Mucosa of descending colon (tissue), 3 donors: ENCODE measurements around the gene CDK18. TPM values are rescaled to one million over a fixed set of nuclear protein-coding genes. Genes with fewer than 3 reads are reported as not detected.

Experiments used
- ATAC-seq: fragments of 200-7000 bp; cut with Tn5 transposase; one replicate; pipeline ENCODE4 v1.9.1; 2020; ENCODE audit warnings: mild to moderate bottlenecking, moderate library complexity
- DNase-seq, 3 donors: peaks; one replicate each; pipeline ENCODE4 v3.0.0-alpha.2; 2020
- H3K36me3 ChIP-seq: fragments of 200-600 bp; one replicate; pipeline ENCODE4 v1.8.0; 2021; ENCODE audit warnings: low read depth, mild to moderate bottlenecking
- H3K4me1 ChIP-seq: fragments of 200-600 bp; one replicate; pipeline ENCODE4 v1.8.0; 2021; ENCODE audit warnings: low read depth, mild to moderate bottlenecking
- H3K4me3 ChIP-seq: fragments of 200-600 bp; one replicate; pipeline ENCODE4 v1.8.0; 2021; ENCODE audit warnings: mild to moderate bottlenecking
- H3K9me3 ChIP-seq: fragments of 200-600 bp; one replicate; pipeline ENCODE4 v1.8.0; 2021; ENCODE audit warnings: mild to moderate bottlenecking
- intact Hi-C, 2 donors: fragments of 100-400 bp; cut with DNase I in 1 of 2; cut with micrococcal nuclease in 1 of 2; formaldehyde crosslinking; loops; one replicate each; pipeline versions ENCODE4 v1.11.0 to v1.11.1; 2022; cut with DNase I, micrococcal nuclease
- total RNA-seq, 3 donors: library from RNA; stranded (reverse); fragmentation: NEBNext Ultra II Directional in 2 of 3; extraction: Animal tissue kit (Norgen Biotek cat#: 25700) in 2 of 3; gene quantifications; one replicate each; pipeline versions ENCODE4 v1.2.1 to v1.2.4, GENCODE V29; 2021 to 2023
- TF ChIP-seq, protein P1 (sequence below): fragments of 200-600 bp; IDR thresholded peaks from one replicate; pipeline ENCODE4 v1.8.0; 2022; ENCODE audit warnings: antibody characterized with exemption, mild to moderate bottlenecking
- donor health status: DM: no; HTN: no; CAD: no; lungs with moderate emphysema.
- donor health status: DM: no; HTN: no; CAD: no.
- donor health status: DM: no; HTN: yes; CAD: no.

Gene CDK18
- total RNA-seq, 3 donors from 2014 or later, result 32.1 to 41.2 (median 37.0) TPM

DNA sequence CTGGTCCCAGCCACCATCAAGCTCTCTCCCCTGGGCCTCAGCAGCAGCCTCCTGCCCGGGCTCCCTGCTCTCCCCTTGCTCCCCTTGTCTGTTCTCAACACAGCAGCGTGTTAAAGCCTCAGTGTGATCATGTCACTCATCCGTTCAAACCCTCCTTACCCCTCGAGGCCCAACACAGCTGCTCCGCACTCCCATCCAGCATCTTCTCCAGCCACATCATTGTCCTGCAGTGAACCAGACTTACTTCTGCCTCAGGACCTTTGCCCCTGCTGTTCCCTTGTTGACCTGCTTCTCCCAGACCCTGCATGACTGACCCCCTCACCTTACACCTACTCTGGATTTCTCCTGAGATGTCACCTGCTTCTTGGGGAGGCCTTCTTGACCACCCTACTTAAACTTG, 13.3 kb downstream of the CDK18 start:
- TF ChIP-seq, protein P1, sequence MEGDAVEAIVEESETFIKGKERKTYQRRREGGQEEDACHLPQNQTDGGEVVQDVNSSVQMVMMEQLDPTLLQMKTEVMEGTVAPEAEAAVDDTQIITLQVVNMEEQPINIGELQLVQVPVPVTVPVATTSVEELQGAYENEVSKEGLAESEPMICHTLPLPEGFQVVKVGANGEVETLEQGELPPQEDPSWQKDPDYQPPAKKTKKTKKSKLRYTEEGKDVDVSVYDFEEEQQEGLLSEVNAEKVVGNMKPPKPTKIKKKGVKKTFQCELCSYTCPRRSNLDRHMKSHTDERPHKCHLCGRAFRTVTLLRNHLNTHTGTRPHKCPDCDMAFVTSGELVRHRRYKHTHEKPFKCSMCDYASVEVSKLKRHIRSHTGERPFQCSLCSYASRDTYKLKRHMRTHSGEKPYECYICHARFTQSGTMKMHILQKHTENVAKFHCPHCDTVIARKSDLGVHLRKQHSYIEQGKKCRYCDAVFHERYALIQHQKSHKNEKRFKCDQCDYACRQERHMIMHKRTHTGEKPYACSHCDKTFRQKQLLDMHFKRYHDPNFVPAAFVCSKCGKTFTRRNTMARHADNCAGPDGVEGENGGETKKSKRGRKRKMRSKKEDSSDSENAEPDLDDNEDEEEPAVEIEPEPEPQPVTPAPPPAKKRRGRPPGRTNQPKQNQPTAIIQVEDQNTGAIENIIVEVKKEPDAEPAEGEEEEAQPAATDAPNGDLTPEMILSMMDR, result no peak
- Histone ChIP-seq H3K4me3 (no peak overlapping the region), H3K4me1 (peaks cover 23% of the 10 kb centered on the region), H3K36me3 (no peaks in the 10 kb centered on the region), H3K9me3 (no peaks in the 10 kb centered on the region)
- intact Hi-C loops, result no loop called here
- ATAC-seq (no peak), DNase-seq (no peak)

- TF ChIP-seq, protein P1, result no peak
- no peaks in the 10 kb centered on the region for H3K36me3 ChIP-seq
- H3K4me3 ChIP-seq, result no peak overlapping the region
- intact Hi-C loops, result no loop called here
- H3K4me1 ChIP-seq, result peaks cover 23% of the 10 kb centered on the region
- no peak for DNase-seq
- peak; percentile 12 for ATAC-seq
- H3K9me3 ChIP-seq, result no peaks in the 10 kb centered on the region
These were observed 14.4 kb downstream of the CDK18 start for GRCh38 chr1:205518661-205519540.

DNA sequence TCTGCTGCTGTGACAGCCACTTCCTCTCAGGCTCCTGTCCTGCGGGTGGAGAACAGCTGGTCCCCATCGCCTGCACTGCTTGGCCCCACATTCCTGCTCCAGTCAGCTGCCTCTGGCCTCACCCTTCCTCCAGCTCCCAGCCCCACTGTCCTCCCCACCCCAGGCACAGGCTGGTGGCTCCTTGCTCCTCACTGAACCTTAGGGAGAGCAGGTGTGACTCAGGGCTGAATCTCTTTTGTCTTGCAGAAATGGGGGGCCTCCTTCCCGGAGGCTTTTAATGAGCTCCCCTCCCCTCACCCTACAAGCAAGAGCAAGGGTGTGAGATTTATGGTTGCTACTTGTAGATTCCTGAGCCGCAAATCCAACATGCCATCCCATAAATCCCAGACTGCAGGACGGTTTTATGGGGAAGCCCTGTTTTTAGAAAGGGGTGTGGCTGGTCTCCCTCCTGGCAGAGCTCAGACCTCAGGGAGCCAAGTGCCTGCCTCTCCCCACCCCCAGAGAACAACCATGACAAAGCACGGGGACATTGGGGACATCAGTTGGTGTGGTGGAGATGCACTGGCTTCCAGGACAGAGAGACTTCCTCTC, 15.2 kb downstream of the CDK18 start:
- DNase-seq, result no peak
- Histone ChIP-seq H3K36me3 (no peaks in the 10 kb centered on the region), H3K9me3 (no peaks in the 10 kb centered on the region), H3K4me1 (peaks cover 23% of the 10 kb centered on the region), H3K4me3 (no peak overlapping the region)
- intact Hi-C loops, result loop anchor here in 1 of 2 donors (5.0 kb wide), 1 partner anchor 32 kb away; no protein-coding TSS in a partner anchor
- peak; percentile 44 for ATAC-seq
- TF ChIP-seq, protein P1, result no peak

GRCh38 chr1:205520709-205521108, 16.2 kb downstream of the CDK18 start:
- no peak for DNase-seq
- Histone ChIP-seq H3K36me3 (no peaks in the 10 kb centered on the region), H3K4me3 (no peak overlapping the region), H3K9me3 (no peaks in the 10 kb centered on the region), H3K4me1 (peaks cover 16% of the 10 kb centered on the region)
- no peak for ATAC-seq
- TF ChIP-seq, protein P1, result no peak
- intact Hi-C loops, result loop anchor here in 1 of 2 donors (5.0 kb wide), 1 partner anchor 33 kb away; no protein-coding TSS in a partner anchor

GRCh38 chr1:205521686-205522085, 17.2 kb downstream of the CDK18 start:
- ATAC-seq (no peak), DNase-seq (no peak)
- TF ChIP-seq, protein P1, result no peak
- H3K4me1 ChIP-seq, result peaks cover 14% of the 10 kb centered on the region
- no peaks in the 10 kb centered on the region for H3K9me3 ChIP-seq
- intact Hi-C loops, result loop anchor here in 1 of 2 donors (5.0 kb wide), 1 partner anchor 34 kb away; no protein-coding TSS in a partner anchor
- no peaks in the 10 kb centered on the region for H3K36me3 ChIP-seq
- H3K4me3 ChIP-seq, result no peak overlapping the region
